DLD1 (cell line): ENCODE data around the gene MYADML2.
"Not testable (repeated sequence)": the region's sequence is repeated elsewhere in the genome, so short reads cannot be mapped to it uniquely, and the experiment has no call there.

Experiments used
- in situ Hi-C: cut with HindIII; loops from 2 replicates; pipeline ENCODE4 v1.10.0; 2017; ENCODE audit warnings: low sequenced_read_pairs

The MYADML2 gene, protein sequence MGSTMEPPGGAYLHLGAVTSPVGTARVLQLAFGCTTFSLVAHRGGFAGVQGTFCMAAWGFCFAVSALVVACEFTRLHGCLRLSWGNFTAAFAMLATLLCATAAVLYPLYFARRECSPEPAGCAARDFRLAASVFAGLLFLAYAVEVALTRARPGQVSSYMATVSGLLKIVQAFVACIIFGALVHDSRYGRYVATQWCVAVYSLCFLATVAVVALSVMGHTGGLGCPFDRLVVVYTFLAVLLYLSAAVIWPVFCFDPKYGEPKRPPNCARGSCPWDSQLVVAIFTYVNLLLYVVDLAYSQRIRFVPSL

DNA sequence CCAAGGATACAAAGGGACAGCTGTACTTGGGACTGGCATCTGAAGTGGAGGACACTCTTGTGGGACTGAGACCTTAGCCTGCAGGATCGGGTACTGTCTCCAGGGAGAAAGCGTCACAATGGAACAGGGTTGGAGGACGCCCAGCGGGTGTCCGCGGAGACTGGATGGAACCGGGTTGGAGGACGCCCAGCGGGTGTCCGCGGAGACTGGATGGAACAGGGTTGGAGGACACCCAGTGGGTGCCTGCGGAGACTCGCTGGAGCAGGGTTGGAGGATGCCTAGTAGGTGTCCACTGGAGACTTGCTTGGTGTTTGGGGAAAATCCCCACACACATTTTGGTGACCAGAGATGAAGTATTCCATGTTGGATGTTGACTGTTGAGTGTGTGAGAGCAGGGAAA is at the start of gene MYADML2:
MYADML2 (minus strand) TSS at position 45 of the 400 bp plus-strand sequence. CDS start 5,492 bp downstream, outside the sequence.
- in situ Hi-C loops = no loop called here

GRCh38 chr17:81996232-81996756 is 49.3 kb upstream of the MYADML2 start:
- in situ Hi-C loops = no loop called here

DNA sequence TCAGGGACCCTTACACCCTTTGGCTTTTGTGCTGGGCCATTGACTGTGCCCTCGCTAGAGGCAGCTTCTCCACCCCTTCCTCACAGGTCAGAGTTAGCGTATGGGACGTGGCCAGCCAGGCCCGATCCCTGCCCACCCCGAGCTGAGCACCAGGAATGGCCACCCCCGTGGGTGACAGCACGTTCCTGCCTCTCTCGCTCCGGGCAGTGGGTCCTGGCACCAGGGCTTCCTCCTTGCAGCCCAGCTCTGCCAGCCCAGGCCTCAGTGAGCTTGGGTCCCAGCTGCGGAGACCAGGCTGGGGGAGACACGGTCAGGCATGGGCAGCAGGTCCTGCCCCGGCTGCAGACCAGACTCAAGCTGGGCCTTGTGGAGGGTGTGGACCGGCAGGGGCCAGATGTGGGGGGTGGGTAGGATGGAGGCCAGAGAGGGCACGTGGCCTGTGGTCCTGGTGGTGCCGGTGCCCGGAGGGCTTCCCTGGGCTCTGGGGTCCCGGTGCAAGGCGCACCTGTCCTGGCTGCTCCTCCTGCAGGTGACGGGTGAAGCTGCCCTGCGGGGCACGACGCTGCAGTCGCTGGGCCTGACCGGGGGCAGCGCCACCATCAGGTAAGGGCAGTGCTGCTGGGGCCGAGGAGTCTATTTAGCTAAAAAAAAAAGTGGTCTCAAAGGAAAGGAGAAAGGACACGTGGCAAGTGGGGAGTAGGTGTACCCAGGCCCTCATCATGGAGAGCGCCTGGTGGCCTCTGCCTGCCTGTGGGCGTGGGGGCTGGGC is 48.6 kb upstream of the MYADML2 start:
- in situ Hi-C loops = no loop called here

- in situ Hi-C loops = no loop called here
Observed at GRCh38 chr17:81994593-81995462, 47.8 kb upstream of the MYADML2 start.

GRCh38 chr17:81993729-81994592 is 46.9 kb upstream of the MYADML2 start:
- in situ Hi-C loops = no loop called here

GRCh38 chr17:81992306-81993102 is 45.5 kb upstream of the MYADML2 start:
- in situ Hi-C loops = no loop called here

DNA sequence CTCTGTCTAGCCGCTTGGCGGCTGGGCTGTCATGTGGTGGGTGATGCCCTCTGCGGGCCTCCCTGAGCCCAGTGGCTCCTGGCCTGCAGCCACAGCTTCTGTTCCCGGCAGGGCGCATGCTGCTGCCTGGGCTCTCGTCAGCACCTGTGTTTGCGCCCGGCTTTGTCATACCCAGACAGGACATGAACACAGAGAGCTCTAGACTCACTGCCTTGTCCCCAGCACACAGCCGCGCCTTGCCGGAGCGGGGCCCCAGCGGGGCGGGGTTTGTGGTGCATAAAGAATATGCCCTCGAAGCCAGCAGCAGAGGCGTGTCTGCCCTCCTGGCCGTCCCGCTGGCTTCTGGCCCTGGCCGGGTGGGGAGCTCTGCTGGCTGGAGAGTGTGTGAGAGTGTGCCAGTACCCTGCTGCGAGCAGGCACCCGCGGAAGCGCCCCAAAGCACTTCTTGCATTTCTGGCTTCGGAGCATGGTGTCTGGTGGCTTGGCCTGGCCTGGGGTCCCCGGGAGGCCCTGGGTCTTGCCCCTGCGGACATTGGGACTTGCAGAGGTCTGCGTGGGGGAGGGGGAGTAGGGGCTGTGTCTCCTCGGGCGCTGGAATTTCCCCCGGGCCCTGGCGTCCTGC is 44.8 kb upstream of the MYADML2 start:
- in situ Hi-C loops = no loop called here

GRCh38 chr17:81990836-81991683 is 44.0 kb upstream of the MYADML2 start:
- in situ Hi-C loops = no loop called here

GRCh38 chr17:81987161-81987770 is 40.2 kb upstream of the MYADML2 start:
- in situ Hi-C loops = no loop called here

- in situ Hi-C loops = no loop called here
Observed at GRCh38 chr17:81986606-81987005, 39.6 kb upstream of the MYADML2 start.

DNA sequence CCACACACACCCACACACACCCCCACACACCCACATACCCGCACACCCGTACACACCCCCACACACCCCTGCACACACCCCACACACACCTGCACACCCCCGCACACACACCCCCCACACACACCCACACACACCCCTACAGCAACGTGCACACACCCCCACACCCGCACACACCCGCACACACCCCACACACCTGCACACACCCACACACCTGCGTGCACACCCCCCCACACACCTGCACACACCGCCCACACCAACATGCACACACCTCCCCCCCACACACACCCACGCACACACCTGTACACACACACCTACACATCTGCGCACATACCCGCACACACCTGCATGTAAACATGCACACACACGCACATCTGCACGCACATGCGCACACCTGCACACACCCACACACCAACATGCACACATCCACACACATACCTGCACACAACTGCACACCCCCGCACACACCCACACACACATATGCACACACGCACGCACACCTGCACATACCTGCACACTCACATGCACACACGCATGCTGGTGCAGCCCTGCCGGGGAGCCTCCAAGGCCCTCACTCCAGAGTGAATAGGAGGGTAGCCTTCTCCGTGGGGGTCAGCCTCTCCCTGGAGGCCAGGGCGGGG is 37.9 kb upstream of the MYADML2 start:
- in situ Hi-C loops = no loop called here

DNA sequence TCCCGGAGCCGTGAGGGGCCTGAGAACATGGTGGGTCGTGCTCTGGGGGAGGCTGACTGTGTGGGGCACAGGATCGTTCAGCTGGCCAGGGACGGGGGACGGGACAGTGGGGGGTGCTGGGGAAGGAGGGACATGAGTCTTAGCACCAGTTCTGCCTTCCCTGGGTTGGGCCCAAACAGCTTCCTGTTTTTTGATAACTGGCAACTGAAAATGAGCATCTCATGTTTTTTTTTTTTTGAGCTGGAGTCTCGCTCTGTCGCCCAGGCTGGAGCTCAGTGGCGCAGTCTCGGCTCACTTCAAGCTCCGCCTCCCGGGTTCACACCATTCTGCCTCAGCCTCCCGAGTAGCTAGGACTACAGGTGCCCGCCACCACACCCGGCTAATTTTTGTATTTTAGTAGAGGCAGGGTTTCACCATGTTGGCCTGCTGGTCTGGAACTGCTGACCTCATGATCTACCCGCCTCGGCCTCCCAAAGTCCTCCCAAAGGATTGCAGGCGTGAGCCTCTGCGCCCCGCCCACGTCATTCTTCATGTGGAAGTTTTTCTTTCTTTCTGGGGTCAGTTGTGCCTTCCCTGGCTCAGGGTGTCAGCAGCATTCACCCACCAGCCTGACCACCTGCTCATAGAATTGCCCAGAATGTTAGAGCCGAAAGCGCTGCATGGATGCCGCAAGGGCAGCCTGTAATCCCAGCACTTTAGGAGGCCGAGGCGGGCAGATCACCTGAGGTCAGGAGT is 36.8 kb upstream of the MYADML2 start:
- in situ Hi-C loops = no loop called here

- in situ Hi-C loops = no loop called here
Observed at GRCh38 chr17:81983011-81983638, 36.1 kb upstream of the MYADML2 start.

DNA sequence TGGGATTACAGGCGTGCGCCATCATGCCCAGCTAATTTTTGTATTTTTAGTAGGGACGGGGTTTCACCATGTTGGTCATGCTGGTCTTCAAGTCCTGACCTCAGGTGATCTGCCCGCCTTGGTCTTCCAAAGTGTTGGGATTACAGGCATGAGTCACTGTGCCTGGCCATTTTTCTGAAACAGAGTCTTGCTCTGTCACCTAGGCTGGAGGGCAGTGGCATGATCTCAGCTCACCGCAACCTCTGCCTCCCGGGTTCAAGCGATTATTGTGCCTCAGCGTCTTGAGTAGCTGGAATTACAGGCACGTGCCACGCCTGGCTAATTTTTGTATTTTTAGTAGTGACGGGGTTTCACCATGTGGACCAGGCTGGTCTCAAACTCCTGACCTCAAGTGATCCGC is 34.5 kb upstream of the MYADML2 start:
- in situ Hi-C loops = not testable (repeated sequence)

- in situ Hi-C loops = no loop called here
Observed at GRCh38 chr17:81980707-81981343, 33.8 kb upstream of the MYADML2 start.
